Suppressor macrophage (primary cell): ENCODE data around the gene FHIT.

Experiments
- DNase-seq, 4 experiments: peaks; one replicate each; pipeline ENCODE4 v3.0.0-alpha.2; 2020 to 2022

Gene FHIT

DNA sequence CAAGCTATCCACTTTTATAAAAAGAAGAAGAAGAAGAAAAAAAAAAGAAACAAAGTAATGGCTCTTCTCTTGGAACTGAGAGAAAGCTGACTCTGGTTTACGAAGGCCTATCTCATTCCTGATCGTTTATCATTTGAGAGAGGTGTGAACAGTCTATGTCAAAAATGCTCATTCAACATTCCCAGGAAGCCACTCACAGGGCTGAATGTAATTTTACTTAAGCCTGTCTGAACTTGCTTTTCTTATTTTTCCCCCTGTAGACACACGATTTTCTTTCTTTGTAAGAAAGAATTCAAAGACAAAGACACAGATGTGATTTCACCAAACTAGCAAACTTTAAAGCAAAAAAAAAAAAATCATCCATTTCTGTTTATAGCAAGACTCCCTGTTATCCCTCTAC is 805.8 kb downstream of the FHIT start:
- no peak for DNase-seq

DNA sequence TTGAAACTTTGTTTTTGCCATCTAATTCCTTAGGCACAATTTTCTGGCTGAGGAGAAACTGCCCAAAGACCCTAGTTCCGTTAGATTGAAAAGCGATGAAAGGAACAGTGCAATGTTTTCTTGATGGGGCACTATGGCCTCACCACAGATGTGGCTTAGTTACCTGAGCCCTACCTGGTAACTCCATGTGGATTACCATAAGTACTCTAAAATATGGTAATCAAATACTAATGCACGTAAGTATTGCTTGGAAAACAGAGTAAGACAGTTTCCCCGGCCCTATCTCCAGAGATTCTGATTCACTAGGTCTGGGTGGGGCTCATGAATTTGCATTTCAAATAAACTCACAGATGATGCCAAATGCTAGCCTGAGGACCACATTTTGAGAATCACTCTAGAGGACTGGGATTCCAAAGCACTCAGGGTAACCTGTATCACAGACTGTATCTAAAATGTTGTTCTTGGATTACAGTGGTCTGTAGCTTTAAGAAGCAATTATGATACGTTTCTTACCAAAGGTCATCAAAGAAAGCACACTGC is 806.3 kb downstream of the FHIT start:
- no peak for DNase-seq

DNA sequence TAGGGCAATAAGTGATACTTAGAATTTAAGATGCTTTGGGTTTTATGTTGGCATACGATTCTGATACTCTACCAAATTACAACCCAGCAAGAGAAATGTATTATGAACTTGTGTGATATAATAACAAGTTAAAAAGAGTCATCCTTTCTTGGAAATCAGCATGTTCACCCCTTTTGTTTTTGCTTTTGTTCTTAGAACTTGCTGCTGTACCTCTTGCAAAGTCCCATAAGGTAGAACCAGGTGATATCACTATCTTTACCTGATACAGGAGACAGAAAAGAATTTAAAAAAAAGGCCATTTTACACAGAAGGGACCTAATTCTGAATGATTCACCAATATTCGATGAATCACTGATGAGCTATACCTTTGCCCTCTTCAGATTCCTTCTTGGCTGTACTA is 810.4 kb downstream of the FHIT start:
- DNase-seq, result no peak

DNA sequence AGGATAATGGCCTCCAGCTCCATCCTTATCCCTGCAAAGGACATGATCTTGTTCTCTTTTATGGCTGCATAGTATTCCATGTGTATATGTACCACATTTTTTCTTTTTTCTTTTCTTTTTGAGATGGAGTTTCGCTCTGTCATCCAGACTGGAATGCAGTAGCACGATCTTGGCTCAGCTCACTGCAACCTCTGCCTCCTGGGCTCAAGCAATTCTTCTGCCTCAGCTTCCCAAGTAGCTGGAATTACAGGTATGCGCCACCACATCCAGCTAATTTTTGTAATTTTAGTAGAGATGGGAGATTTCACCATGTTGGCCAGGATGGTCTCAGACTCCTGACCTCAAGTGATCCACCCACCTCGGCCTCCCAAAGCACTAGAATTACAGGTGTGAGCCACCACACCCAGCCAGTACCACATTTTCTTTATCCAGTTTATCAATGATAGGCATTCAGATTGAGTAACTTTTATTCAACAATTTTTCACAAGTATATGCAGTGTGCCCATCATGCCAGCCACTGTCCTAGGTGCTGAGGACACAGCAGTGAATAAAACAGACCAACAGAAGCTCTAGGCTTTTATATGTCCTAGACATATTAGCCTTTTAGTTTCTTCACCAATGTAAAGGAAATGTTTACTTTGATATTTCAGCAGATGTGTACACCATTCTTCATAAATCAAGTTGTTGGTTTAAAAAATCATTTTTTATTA is 815.2 kb downstream of the FHIT start:
- no peak for DNase-seq

DNA sequence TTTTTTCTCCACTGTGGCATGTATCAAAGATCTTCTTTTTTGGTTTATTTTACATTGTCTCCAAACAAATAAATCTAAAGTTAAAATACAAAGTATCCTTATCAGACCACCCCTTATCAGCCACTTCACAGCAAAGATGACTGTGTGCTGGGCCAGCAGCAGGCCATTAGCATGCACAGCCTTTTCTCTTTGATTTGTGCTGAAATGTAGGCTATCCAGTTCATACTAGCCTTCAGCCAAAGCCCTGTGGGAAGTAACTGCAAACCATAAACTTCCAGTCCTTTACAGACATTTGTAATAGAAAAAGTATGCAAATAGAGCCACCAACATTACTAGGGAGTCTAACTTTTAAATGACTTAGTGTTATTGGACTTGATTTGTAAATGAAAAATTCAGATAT is 816.3 kb downstream of the FHIT start:
- no peak for DNase-seq

DNA sequence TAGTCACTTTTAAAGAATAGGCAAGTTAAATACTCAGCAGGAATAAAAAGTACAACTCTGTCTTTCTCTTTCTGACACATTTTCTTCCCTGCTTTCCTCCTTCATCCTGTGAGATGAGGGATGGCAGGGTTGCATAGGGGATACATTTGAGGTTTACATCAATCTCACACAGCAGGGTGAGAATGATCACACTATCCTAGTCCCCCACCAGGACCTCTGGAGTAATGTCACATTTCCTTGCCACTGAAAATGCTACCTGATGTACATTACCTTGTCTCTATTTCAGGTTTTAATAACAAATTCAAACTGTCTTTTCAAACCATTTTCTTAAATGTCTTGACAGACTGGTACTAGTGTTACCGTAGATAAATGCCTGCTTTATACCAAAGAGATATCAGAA is 816.9 kb downstream of the FHIT start:
- DNase-seq, result no peak

DNA sequence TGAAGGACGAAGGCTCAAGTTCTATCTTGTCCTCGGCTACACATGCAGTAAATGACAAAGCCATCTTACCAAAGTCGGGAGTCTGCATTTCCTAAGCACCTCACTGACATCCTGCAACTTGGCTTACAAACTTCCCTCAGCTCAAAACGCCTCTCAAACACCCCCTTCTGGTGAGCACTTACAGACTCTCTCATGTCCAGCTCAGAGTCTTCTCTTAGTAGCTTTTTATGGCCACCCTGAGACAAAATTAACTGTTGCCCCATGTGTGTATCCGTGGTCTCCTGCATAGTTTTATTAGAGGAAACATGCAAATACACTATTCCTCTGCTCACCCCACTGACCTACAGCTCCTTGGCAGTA is 819.7 kb downstream of the FHIT start:
- peak; percentile 2 to 34 (median 10) for DNase-seq

DNA sequence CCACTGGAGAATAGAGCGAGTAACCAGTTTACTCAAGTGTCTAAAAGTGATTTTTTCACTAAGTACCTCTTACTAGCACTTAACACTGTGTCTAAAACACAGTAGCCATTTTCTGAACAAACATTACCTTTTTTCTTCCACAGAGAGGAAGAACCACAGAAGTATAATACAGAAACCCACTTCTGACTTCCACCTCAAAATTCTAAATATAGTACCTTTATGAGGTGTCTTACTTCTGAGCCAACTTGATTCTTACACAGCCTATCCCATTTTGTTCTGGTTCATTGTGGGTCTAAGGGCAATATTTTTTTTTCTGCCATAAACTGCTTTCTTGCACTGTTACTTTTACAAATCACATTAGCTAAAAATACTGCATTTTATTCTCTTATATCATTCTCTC is 821.0 kb downstream of the FHIT start:
- DNase-seq, result no peak

DNA sequence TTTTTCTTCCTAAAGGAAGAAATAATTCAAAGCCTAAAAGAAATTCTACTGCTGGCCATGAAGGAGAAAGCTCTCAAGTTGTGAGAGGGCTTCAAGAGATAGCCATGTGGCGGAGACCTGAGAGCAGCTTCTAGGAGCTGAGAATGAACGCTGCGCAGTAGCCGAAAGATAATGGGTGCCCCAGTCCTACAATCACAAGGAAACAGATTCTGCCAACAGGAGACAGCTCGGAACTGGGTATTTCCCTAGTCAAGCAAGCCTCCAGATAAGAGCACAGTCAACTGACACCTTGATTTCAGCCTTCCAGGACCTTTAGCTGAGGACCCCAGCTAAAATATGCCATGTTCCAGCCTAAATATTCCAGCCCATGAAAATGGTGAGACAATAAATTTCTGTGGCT is 824.1 kb downstream of the FHIT start:
- DNase-seq, result no peak

DNA sequence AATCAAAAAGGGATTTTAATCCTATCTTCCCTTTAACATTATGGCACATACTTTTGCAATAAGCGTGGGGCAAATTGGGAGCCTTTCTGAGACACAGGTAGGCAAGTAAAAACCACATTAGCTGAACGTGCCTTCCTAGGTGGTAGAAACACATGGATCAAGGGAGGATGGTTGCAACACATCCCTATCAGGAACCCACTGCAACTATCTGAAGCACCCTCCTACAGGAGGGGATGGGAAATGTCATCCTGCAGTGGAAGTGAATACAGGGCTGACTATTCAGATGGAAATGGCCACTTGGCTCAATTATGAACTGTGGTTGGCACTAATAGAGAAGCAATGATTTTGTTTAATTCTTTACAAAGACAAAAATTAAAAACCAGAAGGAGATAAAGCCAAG is 826.3 kb downstream of the FHIT start:
- no peak for DNase-seq

DNA sequence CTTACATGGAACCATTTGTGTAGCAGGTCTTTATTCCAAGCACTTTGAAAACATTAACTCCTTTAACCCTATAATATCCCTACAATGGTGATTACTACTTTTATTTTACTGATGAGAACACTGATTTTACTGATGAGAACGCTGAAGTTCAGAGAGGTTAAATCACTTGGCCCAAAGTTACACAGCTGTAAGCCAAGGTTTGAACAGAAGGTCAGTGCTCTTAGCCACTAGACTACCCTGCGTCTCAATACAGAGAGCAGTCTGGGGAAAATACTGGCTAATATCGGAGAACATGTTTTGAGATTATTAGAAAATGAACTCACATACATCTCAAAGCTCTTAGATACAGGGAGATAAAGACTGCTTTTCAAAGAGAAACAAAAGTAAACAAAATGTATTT is 827.2 kb downstream of the FHIT start:
- DNase-seq, result no peak

DNA sequence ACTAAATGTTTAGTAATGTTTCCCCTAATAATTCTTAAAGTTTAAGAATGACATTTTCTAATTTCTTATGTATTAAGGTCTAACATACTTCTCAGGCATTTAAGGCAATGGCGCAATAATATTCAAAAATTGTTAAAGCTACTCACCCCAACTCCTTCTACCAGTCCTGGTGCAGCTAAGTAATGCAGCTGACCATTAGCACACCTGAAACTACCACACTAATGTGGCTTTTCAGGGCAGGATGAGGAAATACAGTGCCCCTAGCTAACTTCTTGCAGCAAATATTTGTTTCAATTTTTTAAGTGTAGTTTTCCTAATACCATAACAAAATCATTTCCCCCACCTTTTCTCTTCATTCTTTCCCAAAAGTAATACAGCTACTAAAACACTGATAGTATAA is 827.7 kb downstream of the FHIT start:
- no peak for DNase-seq

DNA sequence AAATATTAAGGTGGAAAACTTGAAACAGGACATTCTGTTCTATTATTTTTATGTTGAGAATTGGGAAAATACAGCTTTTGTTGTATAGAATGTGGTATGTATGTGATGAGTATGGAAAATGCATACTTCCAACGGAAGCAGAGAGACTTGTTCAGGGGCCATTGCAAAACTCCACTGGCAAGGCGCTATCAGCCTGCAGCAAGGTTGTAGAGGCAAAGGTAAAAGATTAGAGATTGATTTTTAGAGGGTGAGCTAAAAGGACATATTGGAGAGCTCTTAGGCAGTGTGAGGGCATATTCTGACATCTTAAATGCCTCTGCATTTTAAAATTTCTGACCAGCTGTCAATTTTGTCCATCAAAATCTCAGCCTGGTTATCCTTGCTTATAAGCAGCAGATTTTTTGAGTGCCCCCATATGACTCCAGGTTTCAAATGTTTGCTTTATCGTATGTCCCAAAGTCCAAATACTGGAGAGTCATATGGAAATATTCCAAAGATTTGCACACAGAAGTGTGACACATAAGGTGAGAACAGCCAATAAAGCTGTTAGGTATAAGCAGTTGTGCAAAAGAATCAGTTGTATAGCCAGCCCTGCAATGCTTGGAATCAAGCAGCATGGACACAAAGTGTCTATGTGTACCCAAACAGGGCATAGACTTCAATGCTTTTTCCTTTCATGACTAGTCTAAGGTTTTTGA is 829.4 kb downstream of the FHIT start:
- no peak for DNase-seq

DNA sequence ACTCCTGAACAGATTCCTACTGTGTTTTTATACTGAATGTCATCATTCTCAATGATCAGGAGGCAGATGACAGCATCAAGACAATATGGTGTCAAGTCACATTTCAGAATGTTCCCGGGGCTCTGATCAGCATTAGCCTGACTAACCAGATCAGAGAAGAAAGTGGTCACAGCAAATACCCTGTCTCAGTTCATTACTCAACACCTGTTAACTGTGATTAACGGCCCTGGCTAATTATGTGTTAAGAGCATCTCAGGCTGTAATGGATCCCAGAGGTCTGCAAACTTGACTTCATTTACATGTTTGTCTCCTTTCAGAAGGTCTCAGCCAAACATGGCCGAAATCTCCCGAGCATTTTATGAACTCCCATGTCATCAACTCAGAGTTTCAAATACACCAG is 833.7 kb downstream of the FHIT start:
- no peak for DNase-seq

DNA sequence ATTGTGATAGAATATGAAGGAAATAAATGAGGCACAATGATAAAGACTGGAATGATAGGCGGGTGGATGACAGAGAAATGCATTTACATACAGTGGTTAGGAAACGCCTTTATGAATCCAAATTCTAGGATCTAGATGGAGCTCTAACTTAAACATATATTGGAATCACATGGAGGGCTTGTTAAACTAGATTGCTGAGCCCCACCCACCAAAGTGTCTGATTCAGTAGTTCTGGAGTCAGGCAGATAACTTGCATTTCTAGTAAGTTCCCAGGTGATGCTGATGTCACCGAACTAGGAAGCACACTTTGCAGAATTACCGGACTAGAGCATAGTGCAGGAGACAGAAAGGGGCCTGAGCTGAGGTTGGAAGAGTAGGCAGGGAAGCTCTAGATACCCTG is 837.2 kb downstream of the FHIT start:
- DNase-seq, result no peak

DNA sequence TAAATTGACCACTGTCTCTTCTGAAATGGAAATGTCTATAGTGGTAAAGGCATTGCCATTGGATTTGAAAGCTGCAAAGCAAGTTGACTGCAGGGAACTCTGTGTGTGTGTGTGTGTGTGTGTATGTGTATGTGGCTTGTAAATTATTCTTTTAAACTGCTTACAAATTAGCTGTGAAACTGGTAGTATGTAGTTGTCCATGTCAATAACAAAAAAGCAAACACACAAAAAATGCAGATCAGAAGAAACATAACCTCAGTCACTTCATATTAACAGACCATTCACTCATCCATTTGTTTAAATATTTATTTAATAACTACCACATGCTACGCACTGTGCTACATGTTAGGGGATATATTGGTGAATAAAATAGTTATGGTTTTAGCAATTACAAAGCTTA is 837.7 kb downstream of the FHIT start:
- DNase-seq, result no peak

DNA sequence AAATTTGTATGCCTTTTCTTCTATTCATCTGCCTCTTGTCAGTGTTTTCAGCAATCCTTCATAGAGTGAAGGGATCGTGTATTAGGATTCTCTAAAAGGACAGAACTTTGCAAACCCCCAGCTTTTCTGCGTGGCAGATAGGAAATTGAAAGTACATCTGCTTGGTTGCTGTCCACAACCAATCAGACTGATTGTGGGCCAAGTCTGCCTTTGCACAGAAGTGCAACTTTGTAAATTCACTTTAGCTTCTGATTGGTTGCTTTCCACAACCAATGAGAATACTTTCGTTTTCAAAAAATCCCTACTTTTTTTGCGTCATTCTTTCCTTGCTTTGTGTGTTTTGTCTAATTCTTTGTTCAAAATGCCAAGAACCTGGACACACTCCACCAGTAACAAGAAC is 847.4 kb downstream of the FHIT start:
- no peak for DNase-seq

DNA sequence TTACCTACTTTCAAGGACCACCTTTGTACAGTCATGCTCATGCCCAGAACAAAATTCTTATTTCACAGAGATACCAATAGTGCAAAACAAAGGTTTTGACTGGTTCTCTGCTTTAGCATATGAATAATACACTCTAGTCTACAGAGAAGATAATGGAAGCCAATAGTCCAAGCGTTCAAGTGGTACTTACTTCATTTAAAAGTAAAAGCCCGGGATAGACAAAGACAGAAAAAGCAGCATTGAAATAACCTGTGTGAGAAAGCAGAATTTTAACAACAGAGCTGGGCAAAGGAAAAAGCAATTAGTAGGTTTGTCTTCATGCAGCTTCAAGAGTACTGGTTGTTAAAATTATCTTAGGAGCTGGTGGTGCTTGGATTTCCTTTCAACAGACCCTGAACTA is 848.3 kb downstream of the FHIT start:
- DNase-seq, result no peak

DNA sequence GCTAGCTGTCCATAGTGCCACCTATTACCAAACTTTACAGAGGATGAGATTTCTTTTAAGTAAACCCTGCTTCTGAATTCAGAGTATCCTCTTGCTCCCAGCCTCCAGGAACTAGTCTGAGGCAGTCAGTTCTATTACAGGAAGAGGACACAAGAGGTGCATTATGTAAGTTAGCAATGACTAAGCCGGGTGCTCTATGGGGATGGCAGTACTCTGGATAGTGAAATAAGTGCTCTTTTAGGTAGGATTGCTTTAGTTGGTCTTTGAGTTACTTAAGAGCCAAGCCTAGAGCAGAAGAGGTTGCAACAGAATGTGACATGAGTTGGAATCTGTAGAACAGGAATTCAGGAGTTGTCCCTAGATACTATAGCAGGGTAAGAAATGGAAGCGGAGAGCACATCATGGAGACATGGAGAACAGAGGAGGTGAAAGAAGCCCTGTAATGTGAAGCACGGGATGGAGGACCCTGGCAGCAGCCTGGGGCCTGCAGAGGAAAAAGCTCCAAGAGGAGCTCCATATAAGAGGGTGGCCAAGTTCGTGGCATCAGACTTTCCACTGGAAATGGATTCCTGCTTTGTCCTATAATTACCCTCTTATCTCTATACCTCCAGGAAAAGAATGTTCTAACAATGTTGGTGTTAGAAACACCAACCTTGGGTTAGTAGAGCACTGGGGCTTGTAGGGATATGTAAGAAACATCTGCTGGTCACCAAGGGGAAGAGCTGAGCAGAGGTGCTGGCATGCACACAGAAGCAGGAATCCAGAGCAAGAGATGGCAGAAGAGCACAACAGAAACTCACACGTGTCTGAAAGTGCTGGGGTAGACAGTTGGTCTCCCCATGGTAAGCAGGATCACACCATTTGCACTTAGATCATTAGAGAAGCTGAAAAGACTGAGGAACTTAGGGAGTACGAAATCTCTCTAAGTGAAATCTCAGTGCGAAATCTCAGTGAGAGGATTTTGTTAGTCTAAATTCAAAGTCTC is 851.1 kb downstream of the FHIT start:
- DNase-seq, result peak; percentile 34 to 67 (median 57)

DNA sequence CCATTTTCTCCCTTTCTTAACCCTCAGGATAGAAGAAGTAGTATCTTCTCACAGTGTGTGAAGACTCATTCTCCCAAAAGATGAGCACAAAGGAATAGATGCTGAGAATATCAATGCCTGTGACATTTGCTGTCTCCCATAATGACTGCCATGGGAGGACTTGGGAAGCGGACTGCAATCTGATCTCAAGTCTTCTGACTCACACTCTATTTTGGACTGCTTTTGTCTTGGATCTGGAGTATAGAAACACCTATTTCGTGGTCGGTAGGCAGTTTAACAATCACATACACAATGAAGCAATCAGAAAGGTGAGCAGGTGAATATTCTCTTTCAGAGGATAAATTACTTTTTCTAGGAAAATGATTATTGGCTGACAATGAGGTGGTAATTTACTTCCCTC is 852.0 kb downstream of the FHIT start:
- DNase-seq, result no peak

DNA sequence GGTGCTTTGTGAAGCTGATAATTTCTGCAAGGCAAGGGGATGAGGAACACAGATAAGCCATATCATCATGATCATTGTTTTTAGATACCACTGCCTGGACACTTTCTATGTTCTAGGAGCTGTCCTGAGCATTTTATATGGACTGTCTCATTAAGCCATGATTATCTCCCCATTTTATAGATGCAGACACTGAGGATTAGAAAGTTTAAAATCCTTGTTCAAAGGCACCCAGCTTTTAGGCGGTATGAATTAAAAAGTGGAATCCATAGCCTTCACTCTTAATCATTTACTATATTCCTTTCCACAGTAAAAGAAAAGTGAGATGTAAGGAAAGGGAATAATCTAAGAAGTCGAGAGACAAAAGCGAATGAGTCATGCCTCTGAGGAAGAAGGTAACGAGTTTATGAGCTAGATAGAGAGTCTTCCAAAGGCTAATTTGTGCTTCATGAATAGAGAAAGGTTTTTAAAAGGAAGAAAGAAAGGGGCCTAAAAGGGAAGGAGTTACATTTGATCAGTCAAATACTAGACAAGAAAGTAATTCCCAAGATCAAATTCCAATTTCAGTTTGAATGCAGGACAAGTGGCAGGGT is 856.0 kb downstream of the FHIT start:
- no peak for DNase-seq

DNA sequence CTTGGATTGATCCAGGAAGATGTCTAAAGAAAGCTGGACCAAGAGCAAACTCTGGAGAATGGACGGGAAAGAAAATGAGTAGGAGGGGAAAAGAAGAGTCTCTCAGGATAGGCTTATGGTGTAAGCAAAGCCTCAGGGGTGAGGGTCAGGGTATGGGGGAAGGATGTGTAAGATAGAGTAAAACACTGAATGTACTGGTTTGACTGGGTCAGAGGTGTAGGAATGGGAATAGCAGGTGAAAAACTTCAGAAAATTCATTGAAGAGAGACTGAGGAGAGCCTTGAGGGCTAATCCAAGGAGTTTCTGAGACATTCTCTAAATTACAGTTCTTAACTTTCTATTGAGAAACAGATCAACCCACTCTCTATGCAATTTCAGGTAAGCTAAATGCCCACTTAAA is 857.3 kb downstream of the FHIT start:
- no peak for DNase-seq

DNA sequence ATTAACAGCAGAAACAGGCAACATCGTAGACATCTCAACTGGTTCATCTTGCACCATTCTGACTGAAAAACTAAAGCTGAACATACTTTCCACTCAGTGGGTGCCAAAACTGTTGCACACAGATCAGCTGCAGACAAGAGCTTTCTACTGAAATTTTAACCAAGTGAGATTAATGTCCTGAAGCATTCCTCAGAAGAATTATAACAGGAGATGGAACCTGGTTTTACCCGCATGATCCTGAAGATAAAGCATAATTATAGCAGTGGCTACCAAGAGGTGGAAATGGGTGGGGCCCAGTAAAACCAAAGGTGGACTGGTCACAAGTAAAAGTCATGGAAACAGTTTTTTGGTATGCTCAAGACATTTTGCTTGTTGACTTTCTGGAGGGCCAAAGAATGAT is 858.8 kb downstream of the FHIT start:
- no peak for DNase-seq
